Choroid plexus epithelial cell (primary cell): ENCODE results near the gene HDGFL1.

Experiments
- DNase-seq: peaks from one replicate; pipeline ENCODE4 v3.0.0-alpha.2; 2010; ENCODE audit warnings: low read depth
- H3K4me3 ChIP-seq: 2 replicates; pipeline ENCODE4 v1.5.1; 2011; ENCODE audit warnings: low read depth, mild to moderate bottlenecking, control low read depth, low read length, moderate library complexity
- TF ChIP-seq, protein P1 (sequence below): conservative IDR thresholded peaks from 2 replicates; pipeline ENCODE4 v1.5.1; 2011; ENCODE audit warnings: low read depth, mild to moderate bottlenecking, control low read depth, inconsistent platforms, low read length, moderate library complexity

The HDGFL1 gene

DNA sequence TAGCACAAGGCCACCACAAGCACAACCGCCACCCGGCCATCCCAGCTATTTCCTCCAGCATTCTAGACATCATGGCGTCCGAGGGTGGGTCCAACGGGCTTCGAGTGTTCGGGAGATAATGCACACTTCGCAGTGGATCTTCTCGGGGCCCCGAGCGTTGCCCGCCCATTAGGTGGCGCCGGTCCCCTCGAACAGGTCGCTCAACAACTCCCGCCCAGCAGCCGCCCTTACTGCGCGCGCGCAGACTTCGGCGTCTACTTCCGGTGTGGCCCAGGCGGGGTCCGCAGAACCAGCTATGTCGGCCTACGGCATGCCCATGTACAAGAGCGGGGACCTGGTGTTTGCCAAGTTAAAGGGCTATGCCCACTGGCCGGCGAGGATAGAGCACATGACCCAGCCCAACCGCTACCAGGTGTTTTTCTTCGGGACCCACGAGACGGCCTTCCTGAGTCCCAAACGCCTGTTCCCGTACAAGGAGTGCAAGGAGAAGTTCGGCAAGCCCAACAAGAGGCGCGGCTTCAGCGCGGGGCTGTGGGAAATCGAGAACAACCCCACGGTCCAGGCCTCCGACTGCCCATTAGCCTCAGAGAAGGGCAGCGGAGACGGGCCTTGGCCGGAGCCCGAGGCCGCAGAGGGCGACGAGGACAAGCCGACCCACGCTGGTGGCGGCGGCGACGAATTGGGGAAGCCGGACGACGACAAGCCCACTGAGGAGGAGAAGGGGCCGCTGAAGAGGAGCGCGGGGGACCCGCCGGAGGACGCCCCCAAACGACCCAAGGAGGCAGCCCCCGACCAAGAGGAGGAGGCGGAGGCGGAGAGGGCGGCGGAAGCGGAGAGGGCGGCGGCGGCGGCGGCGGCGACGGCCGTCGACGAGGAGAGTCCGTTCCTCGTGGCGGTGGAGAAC lies at the start of gene HDGFL1:
HDGFL1 (plus strand) TSS at position 286 of the 904 bp plus-strand sequence; CDS start at position 296, 10 bp downstream.
- TF ChIP-seq, protein P1, sequence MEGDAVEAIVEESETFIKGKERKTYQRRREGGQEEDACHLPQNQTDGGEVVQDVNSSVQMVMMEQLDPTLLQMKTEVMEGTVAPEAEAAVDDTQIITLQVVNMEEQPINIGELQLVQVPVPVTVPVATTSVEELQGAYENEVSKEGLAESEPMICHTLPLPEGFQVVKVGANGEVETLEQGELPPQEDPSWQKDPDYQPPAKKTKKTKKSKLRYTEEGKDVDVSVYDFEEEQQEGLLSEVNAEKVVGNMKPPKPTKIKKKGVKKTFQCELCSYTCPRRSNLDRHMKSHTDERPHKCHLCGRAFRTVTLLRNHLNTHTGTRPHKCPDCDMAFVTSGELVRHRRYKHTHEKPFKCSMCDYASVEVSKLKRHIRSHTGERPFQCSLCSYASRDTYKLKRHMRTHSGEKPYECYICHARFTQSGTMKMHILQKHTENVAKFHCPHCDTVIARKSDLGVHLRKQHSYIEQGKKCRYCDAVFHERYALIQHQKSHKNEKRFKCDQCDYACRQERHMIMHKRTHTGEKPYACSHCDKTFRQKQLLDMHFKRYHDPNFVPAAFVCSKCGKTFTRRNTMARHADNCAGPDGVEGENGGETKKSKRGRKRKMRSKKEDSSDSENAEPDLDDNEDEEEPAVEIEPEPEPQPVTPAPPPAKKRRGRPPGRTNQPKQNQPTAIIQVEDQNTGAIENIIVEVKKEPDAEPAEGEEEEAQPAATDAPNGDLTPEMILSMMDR: no peak
- no peak for DNase-seq
- no peak within 1 kb of the TSS for H3K4me3 ChIP-seq

DNA sequence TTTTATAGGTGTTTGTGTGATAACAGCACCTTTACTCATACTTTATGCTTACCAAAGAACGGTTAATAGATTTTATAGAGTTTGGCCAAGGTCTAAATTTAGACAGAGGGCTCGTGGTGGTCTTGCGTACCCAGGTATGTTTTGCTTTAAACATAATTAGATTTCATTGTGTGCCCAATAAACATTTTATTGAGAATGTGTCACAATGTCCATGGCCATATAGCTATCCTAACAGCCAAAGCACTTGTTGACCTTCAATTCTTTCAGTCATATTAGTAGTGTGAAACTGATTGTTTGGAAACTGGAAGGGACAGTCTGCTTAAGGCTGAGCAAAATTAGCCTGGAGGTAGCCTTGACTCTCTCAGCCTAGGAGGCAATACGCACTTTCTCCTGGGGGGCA lies 48.3 kb upstream of the HDGFL1 start:
- H3K4me3 ChIP-seq: no peak overlapping the region
- TF ChIP-seq, protein P1: no peak
- DNase-seq: no peak

DNA sequence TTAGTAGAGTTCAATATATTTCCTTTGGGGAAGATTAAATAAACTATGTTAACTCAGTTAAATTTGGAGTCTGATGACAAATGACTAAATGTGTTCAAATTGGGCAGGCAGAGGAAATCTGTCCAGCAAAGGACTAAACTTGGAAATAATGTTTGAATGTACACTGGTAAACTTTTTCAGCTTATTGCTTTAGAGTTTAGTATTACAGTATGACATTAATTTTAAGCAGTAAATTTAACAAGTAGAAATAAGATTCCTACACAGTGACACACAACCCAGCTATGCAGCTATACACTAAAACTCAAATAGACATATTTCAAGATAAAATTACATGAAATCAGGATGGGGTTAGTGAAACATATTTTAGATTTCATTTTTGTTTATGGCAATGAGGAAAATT lies 42.6 kb upstream of the HDGFL1 start:
- TF ChIP-seq, protein P1: no peak
- no peak overlapping the region for H3K4me3 ChIP-seq
- peak; percentile 29 for DNase-seq

DNA sequence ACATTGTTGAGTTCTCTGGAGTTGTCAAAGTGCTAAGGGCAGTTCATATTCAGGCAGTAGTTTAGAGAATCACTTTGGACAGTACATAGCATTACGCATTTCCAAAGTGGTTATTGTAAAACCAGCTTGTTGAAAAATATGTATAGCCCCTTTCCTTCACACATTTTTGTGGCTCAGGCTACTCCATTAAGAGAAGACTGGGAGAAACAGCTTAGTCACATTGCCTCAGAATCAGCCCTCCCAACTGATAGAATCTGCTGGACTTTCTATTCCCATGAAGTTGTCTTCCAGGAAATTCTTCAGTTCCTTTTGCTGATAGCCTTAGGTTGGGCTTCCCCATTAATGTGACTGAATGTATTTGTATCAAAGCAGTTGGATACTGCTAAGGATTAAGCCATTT lies 39.5 kb upstream of the HDGFL1 start:
- no peak for DNase-seq
- H3K4me3 ChIP-seq: no peak overlapping the region
- TF ChIP-seq, protein P1: no peak

DNA sequence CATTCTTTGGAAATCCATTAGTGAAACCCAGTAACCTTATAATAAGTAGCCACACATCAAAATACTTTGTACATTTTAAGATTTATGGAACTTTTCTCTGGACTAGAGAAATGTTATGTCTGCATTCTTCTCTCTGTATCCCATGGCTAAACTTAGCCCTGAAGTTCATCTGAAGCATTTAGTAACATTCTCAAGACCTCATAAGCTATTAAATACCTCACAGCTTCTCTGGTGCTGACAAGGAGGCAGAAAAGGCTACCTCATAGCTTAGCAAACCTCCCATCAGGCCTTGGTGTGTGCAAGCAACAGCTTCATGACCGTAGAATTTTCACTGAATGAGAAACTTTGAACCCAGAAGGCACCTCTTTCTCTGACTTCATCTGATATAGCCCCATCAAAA lies 38.9 kb upstream of the HDGFL1 start:
- TF ChIP-seq, protein P1: no peak
- DNase-seq: peak; percentile 23
- H3K4me3 ChIP-seq: no peak overlapping the region

DNA sequence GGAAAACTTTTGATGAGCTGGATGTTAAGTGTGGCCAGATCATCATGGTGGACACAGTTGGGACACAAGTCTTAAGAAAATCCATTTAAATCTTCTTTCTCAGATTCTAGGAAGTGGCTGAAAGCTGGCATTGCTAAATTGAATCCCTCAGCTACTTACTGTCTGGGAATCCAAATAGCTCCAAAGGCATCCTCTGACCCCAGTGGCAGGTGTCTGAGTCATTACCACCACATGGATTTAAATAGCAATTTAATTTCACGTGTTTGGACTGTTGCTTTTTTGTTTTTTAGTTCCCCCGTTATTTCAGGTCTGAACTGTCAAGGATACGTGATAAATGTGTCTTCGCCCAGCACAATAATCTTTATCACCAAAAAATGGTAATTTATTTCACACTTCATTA lies 33.2 kb upstream of the HDGFL1 start:
- no peak for DNase-seq
- TF ChIP-seq, protein P1: no peak
- H3K4me3 ChIP-seq: no peak overlapping the region

DNA sequence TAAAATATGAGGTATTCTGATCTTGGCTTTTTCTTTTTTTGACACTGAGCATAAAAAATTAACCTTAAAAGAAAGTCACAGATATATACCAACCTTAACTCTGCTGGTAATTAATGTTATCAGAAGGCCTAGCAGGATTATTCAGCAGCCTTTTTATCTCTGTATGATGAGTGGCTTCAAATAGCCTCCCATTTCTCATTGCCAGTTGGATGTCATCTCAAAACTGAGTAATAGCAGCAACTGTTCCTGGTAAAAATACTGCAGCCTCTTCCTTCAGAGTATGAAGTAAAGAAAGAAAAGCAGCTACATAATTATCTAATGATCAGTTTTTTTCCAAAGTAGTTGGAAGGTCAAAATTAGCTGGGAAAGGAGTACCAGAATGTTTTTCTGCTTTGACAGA lies 24.9 kb upstream of the HDGFL1 start:
- DNase-seq: no peak
- TF ChIP-seq, protein P1: no peak
- no peak overlapping the region for H3K4me3 ChIP-seq
